ENCODE measurements around the gene PRUNE2.
"Not testable (repeated sequence)": the region's sequence is repeated elsewhere in the genome, so short reads cannot be mapped to it uniquely, and the experiment has no call there.

The PRUNE2 gene, protein sequence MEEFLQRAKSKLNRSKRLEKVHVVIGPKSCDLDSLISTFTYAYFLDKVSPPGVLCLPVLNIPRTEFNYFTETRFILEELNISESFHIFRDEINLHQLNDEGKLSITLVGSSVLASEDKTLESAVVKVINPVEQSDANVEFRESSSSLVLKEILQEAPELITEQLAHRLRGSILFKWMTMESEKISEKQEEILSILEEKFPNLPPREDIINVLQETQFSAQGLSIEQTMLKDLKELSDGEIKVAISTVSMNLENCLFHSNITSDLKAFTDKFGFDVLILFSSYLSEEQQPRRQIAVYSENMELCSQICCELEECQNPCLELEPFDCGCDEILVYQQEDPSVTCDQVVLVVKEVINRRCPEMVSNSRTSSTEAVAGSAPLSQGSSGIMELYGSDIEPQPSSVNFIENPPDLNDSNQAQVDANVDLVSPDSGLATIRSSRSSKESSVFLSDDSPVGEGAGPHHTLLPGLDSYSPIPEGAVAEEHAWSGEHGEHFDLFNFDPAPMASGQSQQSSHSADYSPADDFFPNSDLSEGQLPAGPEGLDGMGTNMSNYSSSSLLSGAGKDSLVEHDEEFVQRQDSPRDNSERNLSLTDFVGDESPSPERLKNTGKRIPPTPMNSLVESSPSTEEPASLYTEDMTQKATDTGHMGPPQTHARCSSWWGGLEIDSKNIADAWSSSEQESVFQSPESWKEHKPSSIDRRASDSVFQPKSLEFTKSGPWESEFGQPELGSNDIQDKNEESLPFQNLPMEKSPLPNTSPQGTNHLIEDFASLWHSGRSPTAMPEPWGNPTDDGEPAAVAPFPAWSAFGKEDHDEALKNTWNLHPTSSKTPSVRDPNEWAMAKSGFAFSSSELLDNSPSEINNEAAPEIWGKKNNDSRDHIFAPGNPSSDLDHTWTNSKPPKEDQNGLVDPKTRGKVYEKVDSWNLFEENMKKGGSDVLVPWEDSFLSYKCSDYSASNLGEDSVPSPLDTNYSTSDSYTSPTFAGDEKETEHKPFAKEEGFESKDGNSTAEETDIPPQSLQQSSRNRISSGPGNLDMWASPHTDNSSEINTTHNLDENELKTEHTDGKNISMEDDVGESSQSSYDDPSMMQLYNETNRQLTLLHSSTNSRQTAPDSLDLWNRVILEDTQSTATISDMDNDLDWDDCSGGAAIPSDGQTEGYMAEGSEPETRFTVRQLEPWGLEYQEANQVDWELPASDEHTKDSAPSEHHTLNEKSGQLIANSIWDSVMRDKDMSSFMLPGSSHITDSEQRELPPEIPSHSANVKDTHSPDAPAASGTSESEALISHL (N-terminal part only)

GRCh38 chr9:76905791-76906646, at the start of gene PRUNE2:
Gene PRUNE2 (minus strand): TSS chr9:76906114. CDS start chr9:76905963, 151 bp downstream.
- Mint-ChIP-seq H3K27ac (no peak within 1 kb of the TSS), H3K4me3 (no peak within 1 kb of the TSS), H3K27me3 (ENCODE audit: low read depth) (peaks cover 67% of the 10 kb centered on the region), H3K36me3 (ENCODE audit: low read depth) (no peaks in the 10 kb centered on the region), H3K4me1 (ENCODE audit: low read depth) (no peaks in the 10 kb centered on the region), H3K9me3 (no peaks in the 10 kb centered on the region)

GRCh38 chr9:76955406-76955805, 49.5 kb upstream of the PRUNE2 start:
- not testable (repeated sequence) for H3K27me3 Mint-ChIP-seq (ENCODE audit: low read depth); H3K4me3 Mint-ChIP-seq; H3K27ac Mint-ChIP-seq; H3K9me3 Mint-ChIP-seq; H3K4me1 Mint-ChIP-seq (ENCODE audit: low read depth); H3K36me3 Mint-ChIP-seq (ENCODE audit: low read depth)

GRCh38 chr9:76949865-76950264, 44.0 kb upstream of the PRUNE2 start:
- no peak overlapping the region for H3K4me3 Mint-ChIP-seq
- H3K9me3 Mint-ChIP-seq = no peaks in the 10 kb centered on the region
- no peaks in the 10 kb centered on the region for H3K27me3 Mint-ChIP-seq (ENCODE audit: low read depth)
- no peaks in the 10 kb centered on the region for H3K4me1 Mint-ChIP-seq (ENCODE audit: low read depth)
- no peak overlapping the region for H3K27ac Mint-ChIP-seq
- no peaks in the 10 kb centered on the region for H3K36me3 Mint-ChIP-seq (ENCODE audit: low read depth)

GRCh38 chr9:76944011-76944410, 38.1 kb upstream of the PRUNE2 start:
- no peaks in the 10 kb centered on the region for H3K9me3 Mint-ChIP-seq
- no peaks in the 10 kb centered on the region for H3K36me3 Mint-ChIP-seq (ENCODE audit: low read depth)
- H3K4me3 Mint-ChIP-seq = no peak overlapping the region
- no peaks in the 10 kb centered on the region for H3K27me3 Mint-ChIP-seq (ENCODE audit: low read depth)
- H3K27ac Mint-ChIP-seq = no peak overlapping the region
- no peaks in the 10 kb centered on the region for H3K4me1 Mint-ChIP-seq (ENCODE audit: low read depth)

- no peak overlapping the region for H3K27ac Mint-ChIP-seq
- no peaks in the 10 kb centered on the region for H3K4me1 Mint-ChIP-seq (ENCODE audit: low read depth)
- no peaks in the 10 kb centered on the region for H3K36me3 Mint-ChIP-seq (ENCODE audit: low read depth)
- no peak overlapping the region for H3K4me3 Mint-ChIP-seq
- H3K27me3 Mint-ChIP-seq (ENCODE audit: low read depth) = no peaks in the 10 kb centered on the region
- no peaks in the 10 kb centered on the region for H3K9me3 Mint-ChIP-seq
These were observed 37.1 kb upstream of the PRUNE2 start for GRCh38 chr9:76943054-76943453.

DNA sequence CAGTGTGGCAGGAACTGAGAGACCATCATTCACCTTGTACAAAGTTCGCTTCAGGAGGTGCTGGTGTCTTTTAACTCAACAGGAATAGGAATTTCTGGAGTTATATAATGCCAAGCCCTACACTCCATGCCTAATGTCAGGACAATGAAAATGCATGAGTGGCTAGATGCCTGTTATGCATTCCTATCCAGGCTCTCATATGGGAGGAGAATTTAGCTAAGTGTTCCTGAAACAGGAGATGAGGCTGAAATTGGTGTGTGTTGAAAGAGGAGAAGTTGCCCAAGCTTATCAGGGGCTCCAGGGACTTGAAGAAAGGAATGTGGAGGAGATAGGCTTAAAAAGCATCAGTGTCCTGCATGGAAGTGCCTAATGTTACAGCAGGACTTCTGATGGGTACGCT, 26.8 kb upstream of the PRUNE2 start:
- Mint-ChIP-seq H3K9me3 (no peaks in the 10 kb centered on the region), H3K4me3 (no peak overlapping the region), H3K36me3 (ENCODE audit: low read depth) (no peaks in the 10 kb centered on the region), H3K4me1 (ENCODE audit: low read depth) (no peaks in the 10 kb centered on the region), H3K27ac (no peak overlapping the region), H3K27me3 (ENCODE audit: low read depth) (no peaks in the 10 kb centered on the region)

- Mint-ChIP-seq H3K9me3 (no peaks in the 10 kb centered on the region), H3K4me1 (ENCODE audit: low read depth) (no peaks in the 10 kb centered on the region), H3K36me3 (ENCODE audit: low read depth) (no peaks in the 10 kb centered on the region), H3K27ac (no peak overlapping the region), H3K4me3 (no peak overlapping the region), H3K27me3 (ENCODE audit: low read depth) (no peaks in the 10 kb centered on the region)
These were observed 26.4 kb upstream of the PRUNE2 start for GRCh38 chr9:76932265-76932664.

DNA sequence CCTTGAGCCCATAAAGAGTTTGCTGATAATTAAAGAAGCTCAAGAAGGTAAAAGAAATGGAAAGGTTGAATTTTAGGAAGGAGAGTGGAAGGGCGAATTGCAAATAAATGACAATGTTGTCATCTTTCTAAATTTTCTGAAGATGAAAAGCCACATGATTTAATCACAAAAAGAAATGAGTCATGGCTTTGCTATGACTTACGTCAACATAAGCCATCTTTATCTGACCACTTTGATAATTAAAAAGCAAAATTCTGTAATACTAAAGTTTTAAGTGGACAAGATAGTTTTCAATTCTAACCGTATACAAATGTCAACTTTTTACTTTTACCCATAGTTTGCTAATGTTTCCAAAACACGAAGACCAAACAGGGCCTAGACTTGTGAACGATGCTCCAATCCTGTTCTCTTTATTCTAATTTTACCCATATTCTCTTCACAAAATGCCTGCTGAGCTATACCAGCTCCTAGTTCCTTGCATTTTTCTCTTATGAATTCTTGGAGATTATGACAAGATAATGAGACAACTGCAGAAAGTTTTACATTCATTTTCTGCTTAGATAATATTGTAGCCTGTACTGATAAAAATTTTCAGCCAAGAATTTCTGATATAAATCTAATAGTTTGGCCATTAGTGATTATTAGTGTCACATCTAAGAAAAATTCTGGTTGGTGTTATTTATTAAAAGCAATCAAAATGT, 21.8 kb upstream of the PRUNE2 start:
- no peak overlapping the region for H3K4me3 Mint-ChIP-seq
- no peak overlapping the region for H3K27ac Mint-ChIP-seq
- H3K27me3 Mint-ChIP-seq (ENCODE audit: low read depth) = no peaks in the 10 kb centered on the region
- H3K4me1 Mint-ChIP-seq (ENCODE audit: low read depth) = no peaks in the 10 kb centered on the region
- no peaks in the 10 kb centered on the region for H3K36me3 Mint-ChIP-seq (ENCODE audit: low read depth)
- H3K9me3 Mint-ChIP-seq = no peaks in the 10 kb centered on the region

- H3K27me3 Mint-ChIP-seq (ENCODE audit: low read depth) = no peaks in the 10 kb centered on the region
- no peaks in the 10 kb centered on the region for H3K36me3 Mint-ChIP-seq (ENCODE audit: low read depth)
- H3K9me3 Mint-ChIP-seq = no peaks in the 10 kb centered on the region
- H3K4me3 Mint-ChIP-seq = no peak overlapping the region
- no peaks in the 10 kb centered on the region for H3K4me1 Mint-ChIP-seq (ENCODE audit: low read depth)
- no peak overlapping the region for H3K27ac Mint-ChIP-seq
These were observed 20.9 kb upstream of the PRUNE2 start for GRCh38 chr9:76926846-76927245.

DNA sequence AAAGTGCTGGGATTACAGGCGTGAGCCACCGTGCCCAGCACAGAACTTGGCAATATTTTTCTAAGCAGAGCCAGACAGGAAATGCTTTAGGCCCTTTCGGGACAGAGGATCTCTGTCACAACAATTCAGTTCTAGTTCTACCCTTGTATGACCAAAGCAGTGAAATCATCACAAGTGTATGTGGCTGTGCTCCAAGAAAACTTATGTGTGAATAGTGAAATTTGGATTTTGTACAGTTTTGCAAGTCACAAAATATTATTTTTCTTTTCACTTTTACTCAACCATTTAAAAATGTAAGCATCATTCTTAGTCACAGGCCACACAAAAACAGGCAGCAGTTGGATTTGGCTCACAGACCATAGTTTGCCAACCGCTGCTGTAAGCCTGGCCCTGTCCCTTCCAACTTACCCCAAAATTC, 20.4 kb upstream of the PRUNE2 start:
- no peaks in the 10 kb centered on the region for H3K36me3 Mint-ChIP-seq (ENCODE audit: low read depth)
- H3K4me1 Mint-ChIP-seq (ENCODE audit: low read depth) = no peaks in the 10 kb centered on the region
- no peaks in the 10 kb centered on the region for H3K27me3 Mint-ChIP-seq (ENCODE audit: low read depth)
- H3K27ac Mint-ChIP-seq = no peak overlapping the region
- H3K4me3 Mint-ChIP-seq = no peak overlapping the region
- H3K9me3 Mint-ChIP-seq = no peaks in the 10 kb centered on the region

GRCh38 chr9:76921165-76921564, 15.3 kb upstream of the PRUNE2 start:
- H3K27me3 Mint-ChIP-seq (ENCODE audit: low read depth) = no peaks in the 10 kb centered on the region
- no peaks in the 10 kb centered on the region for H3K9me3 Mint-ChIP-seq
- no peak overlapping the region for H3K4me3 Mint-ChIP-seq
- no peak overlapping the region for H3K27ac Mint-ChIP-seq
- no peaks in the 10 kb centered on the region for H3K36me3 Mint-ChIP-seq (ENCODE audit: low read depth)
- no peaks in the 10 kb centered on the region for H3K4me1 Mint-ChIP-seq (ENCODE audit: low read depth)

DNA sequence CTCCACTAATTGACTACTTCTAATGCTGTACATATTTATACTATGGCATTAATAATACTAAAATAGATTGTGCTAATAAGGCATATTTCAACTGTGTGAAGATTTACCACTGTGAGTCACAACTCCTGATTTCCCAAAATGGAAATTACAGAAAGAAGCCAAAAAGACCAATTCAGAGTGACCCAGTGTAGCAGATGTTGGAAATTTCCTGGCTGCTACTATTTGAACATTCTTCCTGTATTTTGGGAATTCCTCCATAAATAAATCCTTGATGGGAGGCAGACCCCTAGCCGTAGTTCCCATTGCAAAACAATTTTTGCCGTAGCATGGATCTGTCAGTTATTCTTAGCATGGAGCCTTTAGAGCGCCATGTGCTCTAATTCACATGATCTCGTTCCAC, 11.4 kb upstream of the PRUNE2 start:
- Mint-ChIP-seq H3K4me1 (ENCODE audit: low read depth) (peaks cover 2% of the 10 kb centered on the region), H3K36me3 (ENCODE audit: low read depth) (no peaks in the 10 kb centered on the region), H3K27ac (no peak overlapping the region), H3K27me3 (ENCODE audit: low read depth) (peaks cover 8% of the 10 kb centered on the region), H3K9me3 (no peaks in the 10 kb centered on the region), H3K4me3 (no peak overlapping the region)

DNA sequence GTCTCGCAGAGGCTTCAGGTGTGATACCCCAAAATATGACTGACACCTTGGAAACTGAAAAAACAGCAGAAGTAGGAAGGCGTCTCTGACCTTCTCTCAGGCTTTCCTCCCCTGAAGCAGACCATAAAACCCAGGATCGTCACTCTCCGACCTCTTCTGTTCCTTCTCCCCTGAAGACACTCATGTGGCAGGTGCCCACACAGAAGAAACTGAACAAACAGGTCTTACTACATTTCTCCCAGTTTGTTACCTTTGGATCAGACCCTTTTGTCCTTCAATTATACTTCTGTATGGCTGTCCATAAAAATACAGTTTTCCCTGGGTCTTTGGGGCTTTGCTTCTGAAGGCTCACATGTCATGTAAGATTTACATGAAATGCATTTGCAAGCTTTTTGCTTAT, 10.3 kb upstream of the PRUNE2 start:
- peaks cover 2% of the 10 kb centered on the region for H3K4me1 Mint-ChIP-seq (ENCODE audit: low read depth)
- no peaks in the 10 kb centered on the region for H3K9me3 Mint-ChIP-seq
- no peak overlapping the region for H3K4me3 Mint-ChIP-seq
- H3K36me3 Mint-ChIP-seq (ENCODE audit: low read depth) = no peaks in the 10 kb centered on the region
- H3K27me3 Mint-ChIP-seq (ENCODE audit: low read depth) = peaks cover 8% of the 10 kb centered on the region
- no peak overlapping the region for H3K27ac Mint-ChIP-seq

Measured in T-helper 1 cell treated with Interleukin-12 subunit alpha and Interleukin-12 subunit beta and Interleukin-4 antibody, amounts not matched to agents 30 μg/mL and 1 μg/mL, for 36 hours (primary cell).